ENCODE results near the gene ARRB2.

The ARRB2 gene

DNA sequence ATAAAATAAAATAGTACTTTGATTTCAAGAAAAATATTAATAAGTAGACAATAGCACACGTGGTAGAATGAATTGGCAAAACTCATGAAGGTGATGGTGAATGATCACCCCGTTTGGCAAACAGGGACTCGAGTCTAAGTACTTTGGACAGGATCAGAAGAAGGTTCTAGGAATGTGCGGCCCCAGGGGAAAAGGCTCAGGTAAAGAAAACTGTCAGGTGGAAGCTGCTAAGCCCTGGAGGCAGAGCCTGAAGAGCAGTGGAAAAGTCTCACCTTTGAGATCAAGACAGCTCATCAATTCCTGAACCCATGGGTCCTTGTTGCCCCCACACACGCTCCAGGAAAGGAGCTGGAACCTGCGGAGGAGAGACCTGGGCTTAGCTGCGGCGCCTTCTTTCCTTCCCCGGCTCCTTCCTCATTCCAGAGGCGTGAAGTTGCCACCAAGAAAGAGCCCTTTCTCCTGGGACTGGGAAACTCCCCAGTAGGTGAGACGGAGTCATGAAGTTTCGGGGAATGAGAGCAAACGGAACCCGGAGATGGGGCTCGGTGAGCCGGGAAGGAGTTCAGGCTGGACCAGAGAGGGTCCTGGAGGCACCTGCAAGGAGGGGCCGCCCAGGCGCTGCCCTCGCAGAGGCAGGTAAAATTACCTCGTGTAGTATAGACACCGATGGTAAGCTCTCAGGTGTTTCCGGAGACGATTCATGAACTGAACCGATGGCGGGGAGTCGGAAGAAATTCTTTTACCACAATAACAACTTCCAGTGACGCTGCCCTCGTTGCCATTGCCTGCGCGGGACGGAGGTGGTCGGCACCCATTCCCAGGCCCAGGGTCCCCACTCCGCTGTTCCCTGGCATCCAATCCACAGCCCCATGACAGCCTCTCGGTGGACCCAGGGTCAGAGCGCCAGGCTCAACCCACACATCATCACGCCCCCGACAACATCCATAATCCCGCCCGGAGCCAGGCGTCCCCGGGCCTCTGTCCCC is 28.0 kb downstream of the ARRB2 start (continued):
- TF ChIP-seq CREB5 (CRISPR knock-in tag; IDR thresholded peaks at IDR 0.05; ENCODE audit: low read depth): no peak
- TF ChIP-seq RARB (CRISPR knock-in tag; IDR thresholded peaks at IDR 0.05): no peak
- no peak for TF ChIP-seq ISL1 (CRISPR knock-in tag; IDR thresholded peaks at IDR 0.05)
- TF ChIP-seq ZFP30 (CRISPR knock-in tag; IDR thresholded peaks at IDR 0.05): no peak
- TF ChIP-seq ESRRG (CRISPR knock-in tag; IDR thresholded peaks at IDR 0.05): no peak
- TF ChIP-seq ARNTL (CRISPR knock-in tag; IDR thresholded peaks at IDR 0.05; ENCODE audit: borderline replicate concordance, low read depth): no peak

GRCh38 chr17:4739122-4740024 is 28.9 kb downstream of the ARRB2 start, which contains the start of the genes CXCL16 and ZMYND15:
Gene CXCL16 (minus strand): TSS chr17:4739928. CDS start chr17:4739339, 589 bp downstream.
Gene ZMYND15 (plus strand): TSS chr17:4739833. CDS start chr17:4740549, 716 bp downstream.
- TF ChIP-seq GLIS3 (CRISPR knock-in tag; IDR thresholded peaks at IDR 0.05): no peak
- TF ChIP-seq TCF4 (CRISPR knock-in tag; IDR thresholded peaks at IDR 0.05; ENCODE audit: borderline replicate concordance): no peak
- TF ChIP-seq ESRRG (CRISPR knock-in tag; IDR thresholded peaks at IDR 0.05): no peak
- no peak for TF ChIP-seq OSR1 (CRISPR knock-in tag; IDR thresholded peaks at IDR 0.05)
- no peak for TF ChIP-seq CREB5 (CRISPR knock-in tag; IDR thresholded peaks at IDR 0.05; ENCODE audit: low read depth)
- peak; percentile 74 for ATAC-seq

GRCh38 chr17:4740025-4740351 is 29.6 kb downstream of the ARRB2 start:
- ATAC-seq: no peak
- TF ChIP-seq, protein P1, sequence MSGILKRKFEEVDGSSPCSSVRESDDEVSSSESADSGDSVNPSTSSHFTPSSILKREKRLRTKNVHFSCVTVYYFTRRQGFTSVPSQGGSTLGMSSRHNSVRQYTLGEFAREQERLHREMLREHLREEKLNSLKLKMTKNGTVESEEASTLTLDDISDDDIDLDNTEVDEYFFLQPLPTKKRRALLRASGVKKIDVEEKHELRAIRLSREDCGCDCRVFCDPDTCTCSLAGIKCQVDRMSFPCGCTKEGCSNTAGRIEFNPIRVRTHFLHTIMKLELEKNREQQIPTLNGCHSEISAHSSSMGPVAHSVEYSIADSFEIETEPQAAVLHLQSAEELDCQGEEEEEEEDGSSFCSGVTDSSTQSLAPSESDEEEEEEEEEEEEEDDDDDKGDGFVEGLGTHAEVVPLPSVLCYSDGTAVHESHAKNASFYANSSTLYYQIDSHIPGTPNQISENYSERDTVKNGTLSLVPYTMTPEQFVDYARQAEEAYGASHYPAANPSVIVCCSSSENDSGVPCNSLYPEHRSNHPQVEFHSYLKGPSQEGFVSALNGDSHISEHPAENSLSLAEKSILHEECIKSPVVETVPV (CRISPR knock-in tag; IDR thresholded peaks at IDR 0.05): no peak
- TF ChIP-seq ISL1 (CRISPR knock-in tag; IDR thresholded peaks at IDR 0.05): no peak
- no peak for TF ChIP-seq ESRRG (CRISPR knock-in tag; IDR thresholded peaks at IDR 0.05)
- TF ChIP-seq ZNF70 (CRISPR knock-in tag; IDR thresholded peaks at IDR 0.05): no peak
- TF ChIP-seq SNAI2 (CRISPR knock-in tag; IDR thresholded peaks at IDR 0.05): no peak
- no peak for TF ChIP-seq PPARA (CRISPR knock-in tag; IDR thresholded peaks at IDR 0.05; ENCODE audit: borderline replicate concordance)
- TF ChIP-seq TOX (CRISPR knock-in tag; IDR thresholded peaks at IDR 0.05; ENCODE audit: borderline replicate concordance): no peak
- TF ChIP-seq TCF4 (CRISPR knock-in tag; IDR thresholded peaks at IDR 0.05; ENCODE audit: borderline replicate concordance): no peak
- no peak for TF ChIP-seq ARNTL (CRISPR knock-in tag; IDR thresholded peaks at IDR 0.05; ENCODE audit: borderline replicate concordance, low read depth)

DNA sequence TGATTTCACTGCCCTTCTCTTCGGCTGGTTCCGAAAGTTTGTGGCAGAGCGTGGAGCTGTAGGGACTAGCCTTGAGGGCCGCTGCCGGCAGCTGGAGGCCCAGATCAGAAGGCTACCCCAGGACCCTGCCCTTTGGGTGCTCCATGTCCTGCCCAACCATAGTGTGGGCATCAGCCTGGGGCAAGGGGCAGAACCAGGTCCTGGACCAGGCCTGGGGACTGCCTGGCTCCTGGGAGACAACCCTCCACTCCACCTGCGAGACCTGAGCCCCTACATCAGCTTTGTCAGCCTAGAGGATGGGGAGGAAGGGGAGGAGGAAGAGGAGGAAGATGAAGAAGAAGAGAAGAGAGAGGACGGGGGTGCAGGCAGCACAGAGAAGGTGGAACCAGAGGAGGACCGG is 30.2 kb downstream of the ARRB2 start:
- no peak for TF ChIP-seq GLIS3 (CRISPR knock-in tag; IDR thresholded peaks at IDR 0.05)
- no peak for TF ChIP-seq CREB5 (CRISPR knock-in tag; IDR thresholded peaks at IDR 0.05; ENCODE audit: low read depth)
- TF ChIP-seq TCF4 (CRISPR knock-in tag; IDR thresholded peaks at IDR 0.05; ENCODE audit: borderline replicate concordance): no peak
- TF ChIP-seq, protein P2, sequence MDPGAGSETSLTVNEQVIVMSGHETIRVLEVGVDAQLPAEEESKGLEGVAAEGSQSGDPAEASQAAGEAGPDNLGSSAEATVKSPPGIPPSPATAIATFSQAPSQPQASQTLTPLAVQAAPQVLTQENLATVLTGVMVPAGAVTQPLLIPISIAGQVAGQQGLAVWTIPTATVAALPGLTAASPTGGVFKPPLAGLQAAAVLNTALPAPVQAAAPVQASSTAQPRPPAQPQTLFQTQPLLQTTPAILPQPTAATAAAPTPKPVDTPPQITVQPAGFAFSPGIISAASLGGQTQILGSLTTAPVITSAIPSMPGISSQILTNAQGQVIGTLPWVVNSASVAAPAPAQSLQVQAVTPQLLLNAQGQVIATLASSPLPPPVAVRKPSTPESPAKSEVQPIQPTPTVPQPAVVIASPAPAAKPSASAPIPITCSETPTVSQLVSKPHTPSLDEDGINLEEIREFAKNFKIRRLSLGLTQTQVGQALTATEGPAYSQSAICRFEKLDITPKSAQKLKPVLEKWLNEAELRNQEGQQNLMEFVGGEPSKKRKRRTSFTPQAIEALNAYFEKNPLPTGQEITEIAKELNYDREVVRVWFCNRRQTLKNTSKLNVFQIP (CRISPR knock-in tag; IDR thresholded peaks at IDR 0.05; ENCODE audit: borderline replicate concordance, low read depth): no peak
- TF ChIP-seq ZNF70 (CRISPR knock-in tag; IDR thresholded peaks at IDR 0.05): no peak
- no peak for ATAC-seq

Data from SK-N-SH treated with all-trans-retinoic acid at 6 μM for 48 hours (cell line).